ENCODE results near the gene HELZ2.

DNA sequence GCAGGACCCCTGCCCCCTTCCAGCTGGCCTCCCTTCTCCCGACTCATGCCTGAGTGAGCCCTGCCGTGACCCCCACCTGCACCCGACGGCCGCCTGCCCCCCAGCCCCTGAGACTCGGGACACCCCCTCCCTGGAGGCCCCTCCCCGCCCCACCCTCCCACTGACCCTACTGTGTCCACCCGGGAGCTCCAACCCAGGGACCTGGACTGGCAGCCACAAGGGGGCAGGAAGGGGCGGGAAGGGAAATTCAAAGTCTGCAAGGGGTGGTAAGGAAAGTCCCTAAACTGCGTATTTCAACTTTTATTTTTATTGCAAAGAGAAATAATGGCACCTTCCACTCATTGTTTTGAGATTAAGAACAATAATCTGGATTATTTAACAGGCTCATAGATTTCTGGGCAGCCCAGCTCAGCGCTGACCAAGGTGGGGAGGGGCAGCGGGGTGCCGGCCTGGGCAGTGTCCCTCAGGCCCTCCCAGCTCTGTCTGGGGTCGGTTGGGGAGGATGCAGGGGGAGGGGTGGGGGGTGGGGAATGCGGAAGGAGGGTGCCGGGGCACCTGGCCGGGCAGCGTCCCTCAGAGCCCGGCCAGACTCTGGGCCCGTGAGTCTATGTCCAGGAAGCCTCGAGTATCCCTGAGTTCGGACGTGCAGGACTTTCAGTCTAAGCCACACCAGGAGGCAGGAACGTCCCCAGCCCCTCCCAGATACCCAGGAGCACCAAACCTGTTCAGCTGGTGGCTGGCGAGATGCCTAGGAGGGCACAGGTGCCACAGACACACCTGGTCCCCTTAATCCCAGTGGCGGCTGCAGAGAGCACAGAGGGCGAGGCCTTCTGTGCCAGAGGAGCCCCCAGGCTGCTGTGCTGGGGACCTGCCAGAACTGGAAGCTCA is 35.6 kb downstream of the HELZ2 start:
- TF ChIP-seq CTCF (conservative IDR thresholded peaks at IDR 0.05; ENCODE audit: low read depth, low read length) (peak; percentile 21; the same call in 1 of the 2 replicates), POLR2A (IDR thresholded peaks at IDR 0.05; ENCODE audit: low read depth, low read length) (no peak), MXI1 (IDR thresholded peaks at IDR 0.05; ENCODE audit: borderline replicate concordance, low read depth, low read length) (no peak), MAFK (IDR thresholded peaks at IDR 0.05; ENCODE audit: low read depth, low read length) (no peak), RCOR1 (IDR thresholded peaks at IDR 0.05; ENCODE audit: insufficient replicate concordance, low read length) (no peak), CHD1 (IDR thresholded peaks at IDR 0.05; ENCODE audit: low read depth, low read length) (no peak), RAD21 (IDR thresholded peaks at IDR 0.05; ENCODE audit: low read length) (no peak), BHLHE40 (IDR thresholded peaks at IDR 0.05; ENCODE audit: low read depth, low read length) (no peak), FOS (IDR thresholded peaks at IDR 0.05; ENCODE audit: low read depth, low read length) (no peak), NFE2L2 (IDR thresholded peaks at IDR 0.05; ENCODE audit: low read depth, low read length) (no peak), RFX5 (IDR thresholded peaks at IDR 0.05; ENCODE audit: low read depth, low read length) (no peak)
